Loucy (cell line): ENCODE measurements around the gene CCDC182.

Experiments used
- H2AFZ ChIP-seq: fragments of 200-600 bp; sonication (generic); 2 replicates; pipeline ENCODE4 v1.6.0; 2016; ENCODE audit warnings: antibody characterized with exemption, mild to moderate bottlenecking, low read length, moderate library complexity
- H3F3A ChIP-seq: fragments of 200-600 bp; 2 replicates; pipeline ENCODE4 v1.6.0; 2016; ENCODE audit warnings: antibody characterized with exemption, low read depth, mild to moderate bottlenecking
- H3K27me3 ChIP-seq: fragments of 200-600 bp; sonication (generic); 2 replicates; pipeline ENCODE4 v1.6.1; 2014; ENCODE audit warnings: low read length, mild to moderate bottlenecking; ENCODE audit not compliant: insufficient read depth, poor library complexity, severe bottlenecking
- H3K36me3 ChIP-seq: fragments of 200-600 bp; sonication (generic); 2 replicates; pipeline ENCODE4 v1.6.1; 2016; ENCODE audit warnings: low read length; ENCODE audit not compliant: insufficient read depth
- H3K4me1 ChIP-seq: fragments of 200-600 bp; sonication (generic); 2 replicates; pipeline ENCODE4 v1.5.1; 2014; ENCODE audit warnings: low read length, mild to moderate bottlenecking; ENCODE audit not compliant: insufficient read depth, poor library complexity, severe bottlenecking
- H3K4me2 ChIP-seq: fragments of 200-600 bp; sonication (generic); 2 replicates; pipeline ENCODE4 v1.6.0; 2014; ENCODE audit warnings: antibody characterized with exemption, low read length, low read depth, mild to moderate bottlenecking; ENCODE audit not compliant: poor library complexity, severe bottlenecking
- H3K4me3 ChIP-seq: fragments of 200-600 bp; sonication (generic); 2 replicates; pipeline ENCODE4 v1.5.1; 2014; ENCODE audit warnings: low read length, mild to moderate bottlenecking, mixed read lengths; ENCODE audit not compliant: poor library complexity, severe bottlenecking
- H3K79me2 ChIP-seq: fragments of 200-600 bp; sonication (generic); 2 replicates; pipeline ENCODE4 v1.6.1; 2014; ENCODE audit warnings: low read length; ENCODE audit not compliant: insufficient read depth
- H3K9ac ChIP-seq: fragments of 200-600 bp; sonication (generic); 2 replicates; pipeline ENCODE4 v1.6.0; 2014; ENCODE audit warnings: mild to moderate bottlenecking, low read depth, low read length, moderate library complexity; ENCODE audit not compliant: poor library complexity, severe bottlenecking
- H3K9me2 ChIP-seq: fragments of 200-600 bp; sonication (generic); replicated peaks from 2 replicates; pipeline ENCODE4 v1.6.1; 2016; ENCODE audit warnings: low read depth, low read length, mixed read lengths
- H3K9me3 ChIP-seq: fragments of 200-600 bp; sonication (generic); 2 replicates; pipeline ENCODE4 v1.6.1; 2014; ENCODE audit warnings: mild to moderate bottlenecking, antibody characterized with exemption, low read length, low read depth; ENCODE audit not compliant: insufficient read depth
- H4K20me1 ChIP-seq: fragments of 200-600 bp; sonication (generic); 2 replicates; pipeline ENCODE4 v1.6.0; 2014; ENCODE audit warnings: antibody characterized with exemption, low read length, mild to moderate bottlenecking; ENCODE audit not compliant: insufficient read depth, poor library complexity, severe bottlenecking
- EZH2phosphoT487 ChIP-seq: fragments of 200-600 bp; IDR thresholded peaks from 2 replicates; pipeline ENCODE4 v1.6.1; 2018; ENCODE audit warnings: antibody characterized with exemption, mild to moderate bottlenecking, moderate library complexity, borderline replicate concordance
- TF ChIP-seq, protein P1 (sequence below): fragments of 200-600 bp; sonication (generic); conservative IDR thresholded peaks from 2 replicates; pipeline ENCODE4 v1.5.1; 2014; ENCODE audit warnings: mild to moderate bottlenecking, antibody characterized with exemption, low read length

CCDC182 gene

DNA sequence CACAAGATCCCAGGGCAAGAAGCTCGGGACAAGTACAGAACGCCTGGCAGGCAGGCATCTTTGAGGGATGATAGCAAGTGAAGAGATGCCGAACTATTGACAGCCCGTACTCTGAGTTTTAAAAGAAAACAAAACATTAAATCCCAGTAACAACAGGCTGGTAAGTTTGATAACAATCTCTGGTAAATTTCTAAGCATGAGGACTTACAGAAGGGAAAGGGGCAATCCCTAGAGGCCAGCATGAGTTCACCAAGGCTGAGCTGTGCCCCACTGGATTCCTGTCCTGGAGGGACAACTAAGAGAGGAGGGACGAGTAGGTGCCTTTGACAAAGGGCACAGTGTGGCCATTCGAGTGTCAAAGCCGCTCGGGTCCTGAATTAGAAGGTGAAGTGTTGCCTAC is 26.2 kb downstream of the CCDC182 start:
- no peaks in the 10 kb centered on the region for H3K79me2 ChIP-seq
- H3K9me2 ChIP-seq, result no peaks in the 10 kb centered on the region
- peaks cover 4% of the 10 kb centered on the region for H3K4me1 ChIP-seq
- H3K36me3 ChIP-seq, result no peaks in the 10 kb centered on the region
- no peak overlapping the region for H3K4me3 ChIP-seq
- no peaks in the 10 kb centered on the region for H3F3A ChIP-seq
- no peak overlapping the region for H3K9ac ChIP-seq
- no peak overlapping the region for H3K4me2 ChIP-seq
- H4K20me1 ChIP-seq, result no peaks in the 10 kb centered on the region
- H2AFZ ChIP-seq, result no peak overlapping the region
- TF ChIP-seq, protein P1, sequence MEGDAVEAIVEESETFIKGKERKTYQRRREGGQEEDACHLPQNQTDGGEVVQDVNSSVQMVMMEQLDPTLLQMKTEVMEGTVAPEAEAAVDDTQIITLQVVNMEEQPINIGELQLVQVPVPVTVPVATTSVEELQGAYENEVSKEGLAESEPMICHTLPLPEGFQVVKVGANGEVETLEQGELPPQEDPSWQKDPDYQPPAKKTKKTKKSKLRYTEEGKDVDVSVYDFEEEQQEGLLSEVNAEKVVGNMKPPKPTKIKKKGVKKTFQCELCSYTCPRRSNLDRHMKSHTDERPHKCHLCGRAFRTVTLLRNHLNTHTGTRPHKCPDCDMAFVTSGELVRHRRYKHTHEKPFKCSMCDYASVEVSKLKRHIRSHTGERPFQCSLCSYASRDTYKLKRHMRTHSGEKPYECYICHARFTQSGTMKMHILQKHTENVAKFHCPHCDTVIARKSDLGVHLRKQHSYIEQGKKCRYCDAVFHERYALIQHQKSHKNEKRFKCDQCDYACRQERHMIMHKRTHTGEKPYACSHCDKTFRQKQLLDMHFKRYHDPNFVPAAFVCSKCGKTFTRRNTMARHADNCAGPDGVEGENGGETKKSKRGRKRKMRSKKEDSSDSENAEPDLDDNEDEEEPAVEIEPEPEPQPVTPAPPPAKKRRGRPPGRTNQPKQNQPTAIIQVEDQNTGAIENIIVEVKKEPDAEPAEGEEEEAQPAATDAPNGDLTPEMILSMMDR, result no peak
- TF ChIP-seq EZH2phosphoT487, result no peak
- H3K27me3 ChIP-seq, result no peaks in the 10 kb centered on the region
- H3K9me3 ChIP-seq, result no peaks in the 10 kb centered on the region

DNA sequence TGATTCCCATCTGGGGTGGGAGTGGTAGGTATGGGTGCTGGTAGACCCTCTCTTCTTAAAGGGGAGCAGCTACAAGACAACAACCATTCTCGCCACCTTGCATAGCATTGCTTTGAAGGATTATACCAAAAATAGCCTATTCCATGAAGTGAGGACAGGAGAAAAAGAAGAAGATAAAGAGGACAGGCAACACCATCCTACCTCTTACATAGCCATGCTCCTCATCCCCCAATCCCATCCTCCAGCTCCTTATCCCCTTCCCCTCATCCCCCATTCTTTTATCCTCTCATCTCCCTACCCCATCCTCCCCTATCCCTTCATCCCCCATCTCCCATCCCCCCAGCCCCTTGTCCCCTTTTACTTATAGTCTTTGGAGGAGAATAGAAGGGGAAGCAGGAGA is 29.1 kb downstream of the CCDC182 start:
- H3K9me3 ChIP-seq, result no peaks in the 10 kb centered on the region
- no peaks in the 10 kb centered on the region for H3K79me2 ChIP-seq
- no peaks in the 10 kb centered on the region for H3K4me1 ChIP-seq
- H3K9ac ChIP-seq, result no peak overlapping the region
- no peak overlapping the region for H3K4me3 ChIP-seq
- no peaks in the 10 kb centered on the region for H3F3A ChIP-seq
- no peaks in the 10 kb centered on the region for H3K9me2 ChIP-seq
- no peak overlapping the region for H2AFZ ChIP-seq
- H4K20me1 ChIP-seq, result no peaks in the 10 kb centered on the region
- TF ChIP-seq, protein P1, result no peak
- no peak for TF ChIP-seq EZH2phosphoT487
- no peak overlapping the region for H3K4me2 ChIP-seq
- H3K36me3 ChIP-seq, result no peaks in the 10 kb centered on the region
- H3K27me3 ChIP-seq, result no peaks in the 10 kb centered on the region

DNA sequence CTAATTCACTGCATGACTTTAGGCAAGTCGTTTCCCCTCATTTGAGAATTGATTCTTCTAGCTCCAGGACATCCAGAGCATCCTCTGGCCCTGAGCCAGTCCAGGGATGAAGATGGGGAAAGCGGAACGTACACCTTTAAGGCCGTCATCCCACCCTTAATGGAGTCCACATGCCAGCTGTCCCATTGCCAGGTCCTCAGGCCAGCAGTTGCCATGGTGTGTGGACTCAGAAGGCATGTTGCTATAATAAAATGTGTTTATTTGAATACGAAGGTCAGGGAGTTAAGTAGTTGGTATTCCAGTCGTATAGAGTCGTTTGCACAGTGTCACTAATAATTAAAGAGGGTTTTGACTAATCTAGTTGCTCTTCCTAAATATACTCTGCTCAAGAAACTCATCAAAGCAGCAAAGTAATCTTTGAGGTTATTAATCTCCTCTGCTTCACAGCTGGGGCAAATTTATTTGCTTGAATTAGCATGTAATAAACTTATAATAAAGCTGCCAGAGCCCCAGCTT is 30.4 kb downstream of the CCDC182 start:
- Histone ChIP-seq H3K4me2 (no peak overlapping the region), H3K9ac (no peak overlapping the region), H2AFZ (no peak overlapping the region), H4K20me1 (no peaks in the 10 kb centered on the region), H3K9me3 (no peaks in the 10 kb centered on the region), H3F3A (no peaks in the 10 kb centered on the region), H3K4me1 (no peaks in the 10 kb centered on the region), H3K27me3 (no peaks in the 10 kb centered on the region), H3K36me3 (no peaks in the 10 kb centered on the region), H3K4me3 (no peak overlapping the region), H3K79me2 (no peaks in the 10 kb centered on the region), H3K9me2 (no peaks in the 10 kb centered on the region)
- TF ChIP-seq, protein P1, result no peak
- TF ChIP-seq EZH2phosphoT487, result no peak
